Astrocyte of the hippocampus (primary cell): Measurements from ENCODE around the gene DTNB.

Source experiments
- DNase-seq: peaks from one replicate; pipeline ENCODE4 v3.0.0; 2011; ENCODE audit warnings: low read depth, low spot score

Gene DTNB

DNA sequence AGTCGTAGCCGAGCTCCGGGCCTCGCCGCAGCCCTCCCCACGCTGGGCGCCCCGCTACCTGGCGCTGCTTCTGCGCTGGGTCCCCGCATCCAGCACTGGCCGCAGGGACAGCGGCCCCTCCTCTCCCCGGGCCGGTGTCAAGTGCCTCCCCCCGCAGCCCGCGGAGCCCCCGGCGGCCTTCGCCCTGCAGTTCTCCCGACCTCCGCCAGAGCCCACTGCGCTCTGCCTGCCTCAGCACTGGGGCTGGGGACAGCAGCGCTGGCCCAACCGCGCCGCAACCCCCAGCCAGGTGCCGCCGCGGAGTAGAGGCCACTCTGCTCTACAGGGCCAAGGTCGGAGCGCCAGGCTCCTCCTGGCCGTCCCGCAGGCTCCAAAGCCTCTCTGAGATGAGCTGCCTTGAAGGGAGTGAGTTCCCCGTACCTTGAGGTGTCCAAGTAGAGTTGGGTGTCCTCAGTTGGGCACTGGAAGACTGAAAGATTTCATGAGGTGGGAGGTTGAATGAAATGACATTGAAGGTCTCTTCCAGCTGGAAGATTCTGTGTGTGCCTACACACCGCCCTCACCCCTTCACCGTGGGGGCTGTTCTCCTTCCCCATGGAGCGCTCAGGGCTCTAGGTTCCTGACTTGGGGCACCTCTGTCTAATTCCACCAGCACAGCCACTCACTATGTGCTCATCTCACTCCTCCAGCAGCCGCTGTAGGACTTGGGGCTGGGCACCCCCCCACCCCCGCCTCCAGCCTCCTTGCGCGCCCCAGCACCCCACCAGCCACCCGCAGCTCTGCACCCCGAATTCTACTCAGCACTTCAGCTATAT lies 330.8 kb downstream of the DTNB start:
- peak; percentile 96 for DNase-seq

DNA sequence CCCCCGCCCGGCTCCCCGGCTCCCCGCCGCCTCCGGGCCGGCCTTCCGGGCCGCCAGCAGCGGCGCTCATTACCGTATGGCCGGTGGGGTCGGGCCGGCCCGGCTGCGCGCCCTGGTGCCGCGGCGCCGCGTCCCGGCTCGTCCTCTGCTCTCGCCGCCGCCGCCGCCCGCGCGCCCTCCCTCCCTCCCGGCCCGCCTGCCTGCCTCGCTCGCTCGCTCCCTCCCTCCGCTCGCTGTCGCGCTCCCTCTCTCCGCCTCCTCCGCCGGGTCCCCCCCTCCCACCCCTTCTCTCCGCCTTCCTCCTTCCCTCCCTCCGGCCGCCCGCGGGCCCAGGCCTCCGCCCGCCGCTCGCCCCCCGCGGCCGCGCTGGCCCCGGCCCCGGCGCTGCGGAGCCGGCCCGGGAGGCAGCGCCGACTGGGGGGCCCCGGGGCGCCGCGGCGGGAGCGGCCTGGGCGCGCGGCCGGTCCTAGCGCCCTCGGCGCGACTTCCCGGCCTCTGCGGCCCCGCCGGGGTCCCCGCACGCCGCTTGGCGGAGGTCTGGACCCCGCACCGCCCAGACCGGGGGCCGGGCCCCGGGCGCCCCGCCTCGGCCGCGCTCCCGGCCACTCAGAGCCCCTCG lies 331.5 kb downstream of the DTNB start, which contains the start of gene DNMT3A:
Gene DNMT3A (minus strand): TSS at position 173 of the 619 bp plus-strand sequence. CDS start 27,941 bp downstream, outside the sequence.
- peak; percentile 92 for DNase-seq

DNA sequence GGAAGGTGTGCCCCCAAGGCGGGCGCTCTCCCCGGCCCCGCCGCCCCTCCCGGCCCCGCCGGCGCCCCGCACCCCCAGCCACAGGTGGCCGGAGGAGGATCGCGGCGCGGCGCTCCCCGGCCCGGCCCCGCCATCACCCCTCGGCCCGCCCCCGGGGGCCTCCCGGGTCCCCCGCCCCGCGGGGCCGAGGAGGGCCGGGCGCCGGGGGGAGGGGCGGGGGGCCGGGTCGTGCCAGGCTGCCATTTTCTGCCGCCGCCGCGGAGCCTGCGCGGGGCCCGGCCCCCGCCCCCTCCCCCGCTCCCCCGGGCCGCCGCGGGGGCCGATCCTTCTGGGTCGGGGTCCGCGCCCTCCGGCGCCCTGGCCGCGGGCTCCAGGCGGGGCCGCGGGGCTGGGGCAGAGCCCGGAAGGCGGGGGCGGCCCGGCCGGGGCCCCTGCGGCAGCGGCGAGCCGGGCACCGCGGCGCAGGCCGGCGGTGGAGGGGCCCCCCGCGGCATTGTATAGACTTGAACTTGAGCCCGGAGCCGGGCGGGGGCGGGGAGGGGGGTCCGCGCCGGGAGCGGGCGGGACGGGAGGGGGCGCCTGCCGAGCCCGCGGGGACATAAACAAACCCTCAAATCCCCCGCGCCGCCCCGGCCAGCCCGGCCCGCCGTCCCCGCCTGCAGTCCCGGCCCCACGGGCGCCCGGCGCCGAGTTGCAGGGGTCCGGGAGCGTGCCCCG lies 332.2 kb downstream of the DTNB start:
- DNase-seq = peak; percentile 50

DNA sequence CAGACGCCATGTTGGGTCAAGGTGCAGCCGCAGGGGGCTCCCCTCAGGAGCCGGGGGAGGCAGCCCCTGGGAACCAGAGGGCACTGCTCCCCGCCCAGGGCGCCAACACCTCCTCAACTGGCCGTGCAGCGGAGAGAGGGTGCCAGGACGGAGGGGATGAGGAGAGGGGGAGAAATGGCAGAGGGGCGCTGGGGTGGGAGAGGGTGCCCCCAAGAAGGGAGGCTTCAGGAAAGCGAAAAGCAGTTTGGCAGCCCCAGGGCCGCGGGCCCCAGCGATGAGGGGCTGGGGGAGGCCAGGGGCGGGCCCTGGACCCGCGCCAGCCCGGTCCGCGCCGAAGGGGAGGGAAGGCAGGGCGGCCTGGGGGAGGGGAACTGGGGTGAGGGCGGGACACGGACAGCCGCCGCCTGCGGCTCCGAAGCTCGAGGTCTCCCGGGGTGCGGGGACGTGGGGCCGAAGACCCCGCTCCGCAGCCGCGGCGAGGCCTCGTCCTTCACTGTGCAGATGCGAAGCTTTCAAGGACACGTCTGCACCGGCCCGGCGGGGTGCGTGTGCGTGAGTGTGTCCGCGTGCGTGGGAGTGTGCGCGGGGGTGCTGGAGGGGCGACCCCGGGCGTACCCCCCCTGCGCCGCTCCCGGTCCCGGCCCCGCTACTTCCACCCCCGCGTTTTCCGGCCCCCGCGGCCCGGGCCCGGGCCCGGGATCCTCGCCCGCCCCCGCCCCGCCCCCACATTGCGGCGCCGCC lies 333.0 kb downstream of the DTNB start:
- peak; percentile 50 for DNase-seq

- DNase-seq = no peak
These were observed 333.6 kb downstream of the DTNB start for GRCh38 chr2:25339791-25340180.

DNA sequence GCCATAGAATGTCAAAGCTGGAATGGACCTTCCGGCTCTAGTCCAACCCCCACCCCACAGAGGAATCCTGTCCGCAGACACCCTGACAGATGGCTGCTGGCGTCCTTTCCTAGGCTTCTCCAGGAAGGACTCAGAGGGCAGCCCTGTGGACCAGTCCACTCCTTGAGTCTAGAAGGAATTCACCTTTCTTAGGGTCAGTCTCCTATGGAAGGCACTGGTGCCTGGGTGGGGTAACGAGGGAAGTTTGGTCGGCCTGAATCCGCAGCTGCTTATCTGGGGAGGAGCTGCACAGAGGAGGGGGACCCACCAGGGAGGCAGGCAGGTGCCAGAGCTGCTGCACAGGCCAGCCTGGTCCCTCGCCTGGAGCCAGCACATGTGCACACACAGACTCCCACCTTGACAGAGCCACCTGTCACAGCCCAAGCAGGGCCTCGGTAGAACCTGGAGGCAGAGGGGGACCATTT lies 334.1 kb downstream of the DTNB start:
- DNase-seq = no peak

DNA sequence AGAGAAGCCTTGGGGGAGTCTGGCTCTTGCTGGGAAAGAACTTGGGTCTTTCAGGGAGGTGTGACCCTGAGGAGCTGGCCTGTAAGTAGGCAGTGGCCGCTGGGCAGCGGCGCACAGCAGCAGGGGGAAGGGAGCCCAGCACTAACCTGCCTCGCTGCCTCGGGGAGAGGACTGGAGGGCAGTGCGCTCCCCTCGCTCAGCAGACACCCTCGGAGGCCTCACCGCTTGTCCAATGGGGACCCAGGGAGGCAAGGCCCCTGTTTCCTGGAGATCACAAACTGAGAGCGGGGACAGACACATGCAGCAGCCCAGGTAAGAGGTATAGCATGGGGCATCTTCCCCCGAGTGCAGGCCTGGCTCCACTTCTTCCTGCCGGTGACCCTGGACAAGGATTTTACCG lies 335.0 kb downstream of the DTNB start:
- no peak for DNase-seq

- DNase-seq = no peak
These were observed 335.5 kb downstream of the DTNB start for GRCh38 chr2:25337891-25338290.

DNA sequence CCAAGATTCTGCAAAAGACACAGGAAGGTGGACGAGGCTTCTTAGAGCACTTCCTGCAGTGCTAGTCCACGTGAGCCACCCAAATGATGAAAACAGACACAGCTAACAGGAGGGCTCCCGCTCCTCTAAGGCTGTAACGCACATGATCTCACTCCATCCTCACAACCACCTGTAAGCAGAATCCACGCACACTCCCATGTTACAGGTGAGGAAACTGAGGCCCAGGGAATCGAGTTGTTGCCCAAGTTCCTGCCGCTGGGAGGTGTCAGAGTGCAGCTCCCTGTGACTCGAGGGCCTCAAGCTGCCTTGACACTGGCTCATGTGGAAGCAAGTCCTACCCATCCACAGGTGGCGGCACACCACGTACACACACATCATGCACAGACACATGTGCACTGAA lies 336.1 kb downstream of the DTNB start:
- no peak for DNase-seq

DNA sequence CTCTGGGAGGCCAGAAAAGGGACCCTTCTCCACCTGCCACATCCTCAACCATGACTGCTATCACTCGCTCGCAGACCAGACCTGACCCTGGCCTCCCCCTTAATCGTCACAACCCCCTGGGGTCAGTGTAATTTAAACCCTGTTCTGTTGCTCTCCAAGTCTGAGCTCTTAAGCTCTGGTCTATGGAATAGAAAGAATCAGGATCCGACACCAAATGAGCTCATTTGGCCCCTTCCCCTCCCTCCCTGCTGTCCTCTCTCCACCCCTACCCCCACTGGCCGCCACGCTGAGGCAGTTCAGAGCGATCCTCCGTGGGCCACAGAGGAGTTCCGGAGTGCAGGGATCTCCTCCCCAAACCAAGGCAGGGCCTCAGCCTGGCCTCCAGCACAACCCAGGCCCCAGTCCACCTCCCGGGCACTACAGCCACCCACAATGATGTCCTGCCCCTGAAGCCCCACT lies 337.0 kb downstream of the DTNB start:
- no peak for DNase-seq

DNA sequence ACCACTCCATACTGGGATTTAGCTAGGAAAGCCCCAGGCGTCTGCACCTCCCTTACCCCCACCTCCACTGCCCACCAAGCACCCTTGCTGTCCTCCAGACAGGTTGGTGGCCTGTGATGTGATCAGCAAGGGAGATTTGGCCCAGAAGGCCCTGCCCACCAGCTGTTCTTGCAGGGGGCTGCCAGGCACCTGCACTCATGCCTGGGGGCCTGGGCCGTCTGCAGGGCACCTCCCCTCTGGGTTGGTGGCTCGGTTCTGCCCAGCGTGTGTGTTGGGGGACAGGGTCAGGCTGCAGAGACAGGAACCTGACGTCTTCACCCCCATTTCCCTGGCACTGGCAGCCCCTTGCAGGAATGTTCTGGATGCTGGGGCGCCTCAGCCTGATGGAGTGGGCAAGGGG lies 337.4 kb downstream of the DTNB start:
- DNase-seq = no peak

DNA sequence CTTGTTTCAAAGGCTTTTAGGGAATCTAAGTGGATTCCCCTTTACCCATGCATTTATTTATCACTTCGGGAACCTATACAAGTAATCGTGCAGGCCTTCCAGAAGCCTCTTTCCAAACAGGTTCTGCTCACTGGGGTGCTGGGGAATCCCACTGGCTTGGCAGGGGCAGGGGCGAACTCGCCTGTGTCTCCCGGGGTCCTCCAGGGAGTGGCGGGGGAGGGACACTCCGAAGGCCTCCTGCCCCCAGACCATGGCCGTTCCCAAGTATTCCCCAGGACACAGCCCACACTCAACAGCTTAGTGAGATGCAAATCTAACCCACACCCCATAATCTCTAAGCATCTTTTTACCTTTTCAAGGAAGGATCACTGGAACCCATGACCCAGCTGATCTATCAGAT lies 338.2 kb downstream of the DTNB start:
- no peak for DNase-seq

DNA sequence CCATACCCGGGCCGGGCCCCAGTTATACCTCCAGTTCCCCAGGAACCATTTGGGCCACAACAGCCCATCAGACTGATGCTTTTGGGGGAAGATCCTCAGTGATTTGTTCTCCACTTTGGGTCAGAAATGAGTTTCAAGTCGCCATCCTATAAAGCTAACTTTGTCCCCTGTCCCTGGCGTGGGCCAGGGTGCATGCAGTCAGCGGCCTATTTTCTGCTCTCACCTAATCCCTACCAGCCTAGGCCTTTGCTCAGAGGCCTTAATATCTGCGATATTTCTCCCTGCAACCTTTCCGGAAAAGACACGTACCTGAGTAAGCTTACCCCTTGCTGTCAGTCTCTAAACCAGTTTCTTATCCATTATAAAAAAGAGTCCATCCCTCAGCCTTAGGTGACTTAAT lies 338.9 kb downstream of the DTNB start:
- DNase-seq = no peak

DNA sequence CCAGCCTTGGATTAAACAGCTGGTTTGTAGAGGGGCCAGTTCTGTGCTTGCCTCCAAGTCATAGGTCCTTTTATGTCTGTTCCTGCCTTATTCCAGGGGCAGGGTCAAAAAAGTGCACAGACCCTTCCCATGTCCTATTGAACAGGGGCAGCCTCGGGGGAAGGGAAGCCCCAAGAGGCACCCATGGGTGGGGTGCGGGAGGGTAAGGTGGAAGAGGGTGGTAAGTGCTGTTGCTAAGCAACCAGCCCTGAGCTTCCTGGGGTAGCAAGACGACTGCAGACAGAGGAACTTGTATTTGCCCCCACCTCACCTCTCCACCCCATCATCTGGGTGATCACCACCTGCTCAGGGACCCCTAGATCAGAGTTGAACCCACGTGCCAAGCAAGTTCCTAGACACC lies 339.4 kb downstream of the DTNB start:
- DNase-seq = no peak

- no peak for DNase-seq
These were observed 340.8 kb downstream of the DTNB start for GRCh38 chr2:25332571-25332970.

DNA sequence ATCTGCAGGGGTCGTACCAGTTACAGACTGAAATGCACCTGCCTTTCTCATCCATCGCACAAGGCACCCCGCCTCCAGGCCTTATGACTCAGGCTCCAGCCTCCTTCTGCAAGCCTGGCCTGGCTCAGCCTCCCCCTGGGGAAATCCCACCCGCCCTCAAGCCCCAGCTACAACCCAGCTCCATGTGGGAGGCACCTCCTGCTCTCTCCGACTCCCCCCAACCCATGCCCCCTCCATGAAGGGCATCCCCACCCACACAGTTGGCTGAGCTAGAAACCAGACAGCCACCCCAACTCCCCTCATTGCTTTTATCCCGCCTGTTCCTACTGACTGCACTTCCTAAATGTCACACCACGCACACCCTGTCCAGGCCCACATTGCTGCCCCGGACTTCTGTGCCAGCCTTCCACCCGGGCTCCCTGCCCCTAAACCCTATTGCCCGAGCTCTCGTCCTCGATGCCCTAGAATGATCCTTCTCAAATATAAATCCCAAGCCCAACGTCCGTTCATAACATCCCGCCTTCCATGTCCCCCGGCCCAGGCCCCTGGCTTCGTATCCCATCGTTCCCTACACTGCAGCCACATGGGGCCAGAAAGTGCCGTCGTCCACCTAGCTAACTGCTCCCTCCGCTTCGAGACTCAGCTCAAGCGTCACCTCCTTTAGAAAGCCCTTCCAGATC lies 341.6 kb downstream of the DTNB start:
- DNase-seq = no peak

- DNase-seq = no peak
These were observed 342.4 kb downstream of the DTNB start for GRCh38 chr2:25330937-25331336.

- no peak for DNase-seq
These were observed 343.1 kb downstream of the DTNB start for GRCh38 chr2:25330273-25330672.

DNA sequence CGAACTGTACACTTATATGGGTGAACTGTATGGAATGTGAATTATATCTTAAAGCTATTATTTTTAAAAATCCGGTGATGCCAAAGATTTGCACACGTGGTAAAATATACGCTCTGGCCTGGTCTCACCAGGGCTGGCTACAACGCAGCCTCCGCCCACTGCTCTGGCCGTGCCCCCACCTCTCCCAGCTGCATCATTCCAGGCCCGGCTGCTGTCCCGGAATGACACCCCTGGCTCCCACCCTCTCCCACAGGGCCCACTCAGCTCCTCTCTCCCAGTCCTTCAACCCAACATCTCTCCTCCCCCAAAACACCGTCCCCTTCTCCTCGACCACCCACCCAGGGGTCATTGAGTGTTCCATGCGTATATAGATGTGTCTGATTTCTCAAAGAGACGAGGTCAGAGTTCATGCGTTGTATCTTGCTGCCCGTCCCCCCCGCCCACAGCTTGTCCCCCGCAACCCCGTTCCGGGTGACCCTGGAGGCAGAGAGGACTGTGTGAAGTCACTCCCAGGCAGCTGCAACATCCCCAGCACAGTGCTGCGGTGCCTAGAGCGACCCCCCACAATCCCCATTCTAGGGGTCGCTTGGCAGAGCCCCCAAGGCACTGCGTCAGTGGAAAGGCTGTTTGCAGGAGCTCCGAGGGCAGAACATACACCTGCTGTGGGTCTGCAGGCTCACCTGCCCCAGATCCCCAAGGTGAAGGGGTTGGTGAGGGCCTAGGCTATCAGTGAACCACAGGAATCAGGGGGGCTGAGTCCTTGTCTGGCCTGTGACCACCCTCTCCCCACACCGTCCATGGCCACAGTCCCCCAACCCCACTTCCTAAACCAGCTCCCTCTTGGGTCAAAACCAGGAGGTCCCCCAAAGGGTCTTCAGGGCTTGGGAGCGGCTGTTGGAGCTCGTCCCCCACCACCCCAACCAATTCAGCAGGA lies 345.0 kb downstream of the DTNB start:
- DNase-seq = no peak
